ENCODE measurements around the gene RCAN1.
A peak's percentile ranks its signal among the peaks of the same experiment; 100 is the strongest.

The RCAN1 gene

GRCh38 chr21:34614628-34615486 is at the start of gene RCAN1:
RCAN1 (minus strand) TSS chr21:34615113; CDS start chr21:34615011, 102 bp downstream.
- DNase-seq (ENCODE audit: low read depth in 1 of 2, low spot score in 1 of 2): peak; percentile 69 to 84

GRCh38 chr21:34661848-34662247 is 46.9 kb upstream of the RCAN1 start:
- DNase-seq (ENCODE audit: low read depth in 1 of 2, low spot score in 1 of 2): no peak

- DNase-seq (ENCODE audit: low read depth in 1 of 2, low spot score in 1 of 2): no peak
Observed at GRCh38 chr21:34653522-34653921, 38.6 kb upstream of the RCAN1 start.

- no peak for DNase-seq (ENCODE audit: low read depth in 1 of 2, low spot score in 1 of 2)
Observed at GRCh38 chr21:34651642-34652041, 36.7 kb upstream of the RCAN1 start.

GRCh38 chr21:34650861-34651431 is 36.0 kb upstream of the RCAN1 start:
- DNase-seq (ENCODE audit: low read depth in 1 of 2, low spot score in 1 of 2): no peak

GRCh38 chr21:34649400-34649799 is 34.5 kb upstream of the RCAN1 start:
- DNase-seq (ENCODE audit: low read depth in 1 of 2, low spot score in 1 of 2): no peak

- DNase-seq (ENCODE audit: low read depth in 1 of 2, low spot score in 1 of 2): no peak
Observed at GRCh38 chr21:34648739-34649297, 33.9 kb upstream of the RCAN1 start.

GRCh38 chr21:34647555-34647954 is 32.6 kb upstream of the RCAN1 start:
- DNase-seq (ENCODE audit: low read depth in 1 of 2, low spot score in 1 of 2): no peak

GRCh38 chr21:34644825-34645224 is 29.9 kb upstream of the RCAN1 start:
- DNase-seq (ENCODE audit: low read depth in 1 of 2, low spot score in 1 of 2): no peak

- no peak for DNase-seq (ENCODE audit: low read depth in 1 of 2, low spot score in 1 of 2)
Observed at GRCh38 chr21:34642211-34643075, 27.5 kb upstream of the RCAN1 start.

GRCh38 chr21:34640858-34641257 is 25.9 kb upstream of the RCAN1 start:
- peak in 1 of 2 donors; percentile 18 for DNase-seq (ENCODE audit: low read depth in 1 of 2, low spot score in 1 of 2)

GRCh38 chr21:34639882-34640788 is 25.2 kb upstream of the RCAN1 start:
- DNase-seq (ENCODE audit: low read depth in 1 of 2, low spot score in 1 of 2): peak; percentile 9 to 13

- no peak for DNase-seq (ENCODE audit: low read depth in 1 of 2, low spot score in 1 of 2)
Observed at GRCh38 chr21:34639250-34639649, 24.3 kb upstream of the RCAN1 start.

- DNase-seq (ENCODE audit: low read depth in 1 of 2, low spot score in 1 of 2): no peak
Observed at GRCh38 chr21:34636961-34637360, 22.0 kb upstream of the RCAN1 start.

- DNase-seq (ENCODE audit: low read depth in 1 of 2, low spot score in 1 of 2): no peak
Observed at GRCh38 chr21:34635307-34635706, 20.4 kb upstream of the RCAN1 start.

- no peak for DNase-seq (ENCODE audit: low read depth in 1 of 2, low spot score in 1 of 2)
Observed at GRCh38 chr21:34632498-34632897, 17.6 kb upstream of the RCAN1 start.

GRCh38 chr21:34630536-34631143 is 15.7 kb upstream of the RCAN1 start:
- DNase-seq (ENCODE audit: low read depth in 1 of 2, low spot score in 1 of 2): peak in 1 of 2 donors; percentile 45

- no peak for DNase-seq (ENCODE audit: low read depth in 1 of 2, low spot score in 1 of 2)
Observed at GRCh38 chr21:34626131-34626530, 11.2 kb upstream of the RCAN1 start.

GRCh38 chr21:34625030-34625593 is 10.2 kb upstream of the RCAN1 start:
- no peak for DNase-seq (ENCODE audit: low read depth in 1 of 2, low spot score in 1 of 2)

GRCh38 chr21:34623516-34623915 is 8.6 kb upstream of the RCAN1 start:
- DNase-seq (ENCODE audit: low read depth in 1 of 2, low spot score in 1 of 2): no peak
